UCSD-AML1 (cell line): Measurements from ENCODE around the gene CCNL2.
A peak's percentile ranks its signal among the peaks of the same experiment; 100 is the strongest.
"Not testable (repeated sequence)": the region's sequence is repeated elsewhere in the genome, so short reads cannot be mapped to it uniquely, and the experiment has no call there.

ENCODE experiments used
- DNase-seq: peaks from one replicate; lab custom pipeline; 2025; ENCODE audit not compliant: unreplicated experiment; lab: John Stamatoyannopoulos, UW

Gene CCNL2

GRCh38 chr1:1399187-1399871, at the start of gene CCNL2:
Gene CCNL2 (minus strand): TSS chr1:1399335. CDS start chr1:1399306, 29 bp downstream.
- DNase-seq, result peak; percentile 99

GRCh38 chr1:1446631-1447030, 47.5 kb upstream of the CCNL2 start:
- not testable (repeated sequence) for DNase-seq

- DNase-seq, result no peak
Measured at GRCh38 chr1:1442069-1442770, 43.1 kb upstream of the CCNL2 start.

DNA sequence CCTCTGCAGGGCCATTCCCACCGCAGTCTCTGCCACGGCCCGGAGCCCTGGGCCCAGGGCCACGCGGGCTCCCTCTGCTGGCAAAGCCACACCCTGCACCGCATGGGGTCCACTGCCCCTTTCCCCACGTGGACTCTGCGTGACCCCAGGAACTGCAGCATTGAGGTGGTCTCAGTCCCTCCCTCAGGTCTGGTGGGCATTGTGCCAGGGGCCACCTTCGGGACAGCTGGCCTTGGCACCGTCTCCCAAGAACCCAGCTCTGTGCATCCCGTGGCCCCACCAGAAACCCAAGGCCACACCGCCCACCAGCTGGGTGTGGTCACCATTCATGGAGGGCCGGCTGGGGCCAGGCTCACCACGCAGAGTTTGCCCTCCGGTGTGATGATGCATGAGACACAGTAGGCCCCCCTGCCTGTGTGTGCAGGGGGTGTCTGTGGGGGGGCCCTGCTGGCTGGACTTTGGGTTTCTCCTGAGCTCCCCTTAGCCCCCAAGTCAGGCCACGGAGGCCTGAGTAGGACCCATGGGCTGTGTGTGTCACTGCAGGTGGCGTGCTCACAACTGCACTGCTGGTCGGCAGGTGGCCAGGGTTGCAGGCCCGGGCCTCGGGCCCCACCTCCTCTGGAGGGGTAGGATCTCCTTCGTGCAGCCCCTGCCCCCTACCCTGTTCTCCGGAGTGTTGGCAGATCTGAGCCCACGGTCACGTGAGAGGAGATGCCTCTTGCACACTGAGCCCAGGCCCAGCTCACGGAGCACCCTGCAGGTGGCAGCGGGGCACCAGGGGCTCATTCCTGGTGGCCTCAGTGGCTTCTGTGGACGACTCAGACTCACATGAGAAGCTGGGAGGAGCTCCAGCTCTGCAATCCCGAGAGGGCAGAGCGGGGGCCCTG, 42.1 kb upstream of the CCNL2 start:
- DNase-seq, result peak; percentile 75

DNA sequence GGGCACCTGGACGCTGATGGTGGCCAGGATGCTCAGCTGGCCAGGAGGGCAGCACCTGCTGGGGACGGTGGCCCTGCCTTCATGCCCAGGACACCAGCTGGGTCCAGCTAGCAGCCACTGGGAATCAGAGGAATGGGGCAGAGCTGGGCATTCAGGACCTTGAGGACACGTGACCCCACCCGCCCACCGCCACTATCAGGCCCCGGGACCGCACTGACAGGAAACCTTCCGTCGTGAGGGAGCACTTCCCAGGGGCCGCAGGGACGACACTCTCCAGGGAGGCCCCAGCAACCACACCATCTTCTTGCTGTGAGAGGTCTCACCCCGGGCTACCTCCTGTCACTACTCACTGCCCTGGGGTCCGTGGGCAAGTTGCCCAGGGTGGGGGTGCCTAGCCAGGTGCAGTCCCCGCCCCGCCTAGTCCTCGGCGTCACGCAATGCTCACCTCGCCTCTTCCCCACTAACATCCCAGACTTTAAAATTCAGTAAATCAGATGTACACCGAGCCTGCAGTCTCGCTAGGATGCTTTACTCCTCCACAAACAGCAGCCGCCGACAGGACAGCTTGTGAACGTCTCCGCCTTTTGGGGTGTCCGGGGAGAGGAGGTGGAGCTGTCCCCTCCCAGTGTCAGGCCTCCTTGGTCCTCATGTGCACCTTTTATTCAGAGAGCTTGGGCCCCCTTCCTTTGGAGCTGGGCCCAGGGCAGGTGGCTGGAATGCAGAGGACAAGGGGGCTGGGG, 41.3 kb upstream of the CCNL2 start:
- no peak for DNase-seq

DNA sequence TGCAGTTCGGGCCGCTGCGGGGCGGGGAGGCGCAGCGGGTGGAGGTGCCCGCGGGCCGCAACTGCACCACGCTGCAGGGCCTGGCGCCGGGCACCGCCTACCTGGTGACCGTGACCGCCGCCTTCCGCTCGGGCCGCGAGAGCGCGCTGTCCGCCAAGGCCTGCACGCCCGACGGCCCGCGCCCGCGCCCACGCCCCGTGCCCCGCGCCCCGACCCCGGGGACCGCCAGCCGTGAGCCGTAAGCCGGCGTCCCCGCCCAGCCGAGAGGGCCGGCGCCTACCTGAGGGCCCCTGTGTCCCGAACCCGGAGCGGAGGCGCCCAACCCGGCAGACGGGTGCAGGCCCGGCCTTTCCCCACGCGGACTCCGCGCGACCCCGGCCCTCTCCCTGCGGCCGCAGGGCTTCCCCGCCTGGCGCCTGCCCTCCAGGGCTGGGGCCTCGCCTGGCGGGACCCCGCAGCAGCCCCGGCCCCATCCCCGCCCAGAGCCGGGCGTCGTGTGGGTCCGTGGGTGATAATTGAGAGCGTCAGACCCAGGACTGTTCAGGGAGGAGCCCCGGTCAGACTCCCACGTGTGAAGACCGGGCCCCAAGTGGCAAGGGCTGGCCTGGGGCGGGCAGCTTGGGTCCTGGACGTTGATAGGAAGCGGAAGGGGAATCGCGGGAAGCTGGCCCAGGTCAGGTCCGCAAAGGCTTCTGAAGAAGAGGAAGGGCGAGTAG, 40.6 kb upstream of the CCNL2 start:
- no peak for DNase-seq

DNA sequence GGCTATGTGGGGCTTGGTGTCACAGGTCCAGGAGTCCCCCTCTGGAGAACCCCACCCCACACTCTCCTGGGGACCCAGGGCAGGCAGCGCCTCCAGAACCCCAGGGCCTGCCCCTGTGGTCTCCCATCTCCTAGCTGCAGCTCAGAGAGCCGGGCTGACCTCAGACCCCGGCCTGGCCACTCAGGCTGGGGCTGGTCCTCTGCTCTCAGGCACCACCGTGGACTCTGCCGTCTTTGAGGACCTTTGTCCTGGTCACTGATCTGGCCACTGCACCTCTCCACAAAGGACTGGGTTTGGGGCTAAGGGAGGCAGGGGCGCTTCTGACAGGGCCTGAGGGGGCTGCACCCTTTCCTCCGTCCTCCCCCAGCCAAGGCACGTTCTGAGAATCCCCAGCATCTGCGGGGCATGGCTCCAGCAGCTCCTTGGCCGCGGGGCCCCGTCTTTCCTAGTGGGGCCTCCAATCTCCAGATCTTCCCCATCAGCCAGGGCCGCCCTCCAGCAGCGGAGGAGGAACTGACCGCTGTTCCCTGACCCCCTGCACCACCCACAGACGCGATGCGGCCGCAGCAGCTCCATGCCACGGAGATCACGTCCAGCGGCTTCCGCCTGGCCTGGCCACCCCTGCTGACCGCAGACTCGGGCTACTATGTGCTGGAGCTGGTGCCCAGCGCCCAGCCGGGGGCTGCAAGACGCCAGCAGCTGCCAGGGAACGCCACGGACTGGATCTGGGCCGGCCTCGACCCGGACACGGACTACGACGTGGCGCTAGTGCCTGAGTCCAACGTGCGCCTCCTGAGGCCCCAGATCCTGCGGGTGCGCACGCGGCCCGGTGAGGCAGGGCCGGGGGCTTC, 39.6 kb upstream of the CCNL2 start:
- no peak for DNase-seq

DNA sequence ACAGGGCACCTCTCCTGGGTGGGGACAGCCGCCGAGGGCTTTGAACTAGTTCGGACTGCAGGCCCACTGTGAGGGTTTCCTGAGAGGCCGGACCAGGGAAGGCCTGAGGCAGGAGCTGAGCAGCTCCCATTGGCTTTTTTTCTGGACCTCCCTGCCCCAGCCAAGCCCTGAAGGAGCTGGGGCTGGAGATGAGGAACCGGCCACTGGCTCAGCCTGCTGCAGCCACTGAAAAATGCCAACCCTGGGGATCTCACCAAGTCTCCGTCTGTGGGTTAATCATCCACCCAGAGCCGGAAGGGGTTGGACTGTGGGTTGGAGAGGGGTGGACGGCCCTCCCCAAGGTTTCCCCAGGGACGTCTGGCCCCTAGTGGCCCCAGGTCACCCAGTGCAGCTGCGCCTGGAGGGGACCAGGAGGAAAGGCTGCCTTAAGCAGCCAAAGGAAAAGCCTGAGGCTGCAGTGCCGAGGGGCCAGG, 38.8 kb upstream of the CCNL2 start:
- DNase-seq, result peak; percentile 87

DNA sequence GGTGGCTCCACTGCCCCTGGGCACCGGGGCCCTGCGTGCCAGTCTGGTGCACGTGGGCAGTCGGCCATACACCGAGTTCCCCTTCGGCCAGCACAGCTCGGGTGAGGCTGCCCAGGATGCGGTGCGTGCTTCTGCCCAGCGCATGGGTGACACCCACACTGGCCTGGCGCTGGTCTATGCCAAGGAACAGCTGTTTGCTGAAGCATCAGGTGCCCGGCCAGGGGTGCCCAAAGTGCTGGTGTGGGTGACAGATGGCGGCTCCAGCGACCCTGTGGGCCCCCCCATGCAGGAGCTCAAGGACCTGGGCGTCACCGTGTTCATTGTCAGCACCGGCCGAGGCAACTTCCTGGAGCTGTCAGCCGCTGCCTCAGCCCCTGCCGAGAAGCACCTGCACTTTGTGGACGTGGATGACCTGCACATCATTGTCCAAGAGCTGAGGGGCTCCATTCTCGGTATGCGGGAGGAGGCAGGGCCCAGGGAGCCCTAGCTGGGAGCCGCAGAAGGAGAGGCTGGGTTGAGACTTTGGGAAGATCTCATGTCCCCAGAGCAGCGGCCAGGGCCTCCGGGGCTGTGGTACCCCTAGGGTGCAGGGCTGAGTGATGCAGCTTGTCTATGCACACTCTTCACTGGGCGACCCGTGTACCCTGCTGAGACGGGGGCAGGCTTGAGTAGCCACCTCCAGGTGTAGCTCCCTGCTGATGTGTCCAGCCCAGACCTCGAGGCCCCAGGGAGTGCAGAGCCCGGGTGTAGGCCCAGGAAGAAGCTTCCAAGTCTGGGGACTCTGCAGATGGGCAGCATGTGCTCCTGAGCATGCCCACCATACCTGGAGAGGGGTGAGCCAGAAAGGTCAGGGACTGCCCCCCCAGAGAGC, 38.1 kb upstream of the CCNL2 start:
- no peak for DNase-seq

DNA sequence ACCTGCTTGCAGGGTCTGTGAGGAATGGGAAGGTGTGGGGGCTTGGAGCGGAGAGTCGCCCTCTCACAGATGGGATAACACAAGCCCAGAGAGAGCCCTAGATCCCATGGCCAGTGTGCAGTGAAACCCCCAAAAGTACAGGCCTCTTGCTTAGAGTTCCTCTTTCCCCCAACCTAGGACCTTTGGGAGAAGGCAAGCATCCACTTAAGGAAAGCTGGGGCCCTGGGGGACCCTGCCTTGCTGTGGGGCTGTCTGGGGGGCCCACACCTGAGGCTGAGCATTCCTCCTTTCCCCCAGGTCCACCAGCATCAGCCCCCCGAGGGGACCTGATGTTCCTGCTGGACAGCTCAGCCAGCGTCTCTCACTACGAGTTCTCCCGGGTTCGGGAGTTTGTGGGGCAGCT, 37.5 kb upstream of the CCNL2 start:
- no peak for DNase-seq

- no peak for DNase-seq
Measured at GRCh38 chr1:1435911-1436629, 36.9 kb upstream of the CCNL2 start.

- DNase-seq, result peak; percentile 83
Measured at GRCh38 chr1:1435106-1435903, 36.2 kb upstream of the CCNL2 start, which contains the start of gene VWA1. Gene VWA1 (plus strand): TSS chr1:1435690. CDS start chr1:1435749, 59 bp downstream.

DNA sequence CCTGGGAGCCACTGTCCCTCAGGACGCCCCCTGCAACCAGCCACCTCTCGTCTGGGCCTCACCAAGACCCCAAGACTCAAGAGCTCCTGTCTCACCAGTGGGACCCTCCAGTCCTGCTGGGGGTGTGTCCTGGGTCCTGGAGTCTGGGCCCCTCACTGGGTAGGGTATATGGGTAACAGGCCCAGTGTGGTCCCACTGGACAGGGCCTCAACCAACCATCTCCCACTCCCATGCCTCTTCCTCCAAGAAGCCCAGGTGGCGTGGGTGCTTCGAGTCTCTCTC, 35.6 kb upstream of the CCNL2 start:
- DNase-seq, result peak; percentile 52

- peak; percentile 77 for DNase-seq
Measured at GRCh38 chr1:1434131-1434823, 35.1 kb upstream of the CCNL2 start.

DNA sequence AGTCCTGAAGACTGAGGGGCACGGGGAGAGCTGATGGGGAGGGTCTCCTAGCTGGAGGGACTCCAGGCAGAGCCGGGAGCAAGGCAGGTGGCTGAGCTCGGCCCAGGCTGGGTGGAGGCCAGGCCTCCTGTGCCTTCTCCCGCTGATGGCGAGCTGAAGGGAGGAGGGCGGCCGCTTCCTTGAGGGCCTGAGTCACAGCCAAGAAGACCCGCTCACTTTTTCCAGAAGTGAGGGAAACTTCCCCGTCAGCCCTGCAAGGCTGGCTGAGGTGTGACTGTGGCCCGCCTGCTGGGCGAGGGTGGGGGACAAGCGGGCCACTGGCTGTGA, 34.6 kb upstream of the CCNL2 start:
- peak; percentile 75 for DNase-seq

GRCh38 chr1:1432951-1433803, 34.0 kb upstream of the CCNL2 start:
- peak; percentile 83 for DNase-seq
